Retinal pigment epithelial cell (primary cell): Measurements from ENCODE around the gene TNFSF15.

Experiments used
- DNase-seq: peaks from one replicate; pipeline ENCODE4 v3.0.0-alpha.2; 2010; ENCODE audit warnings: low read depth
- H3K4me3 ChIP-seq: 2 replicates; pipeline ENCODE4 v1.5.1; 2011; ENCODE audit warnings: mild to moderate bottlenecking, low read length, control low read depth, moderate library complexity
- TF ChIP-seq, protein P1 (sequence below): conservative IDR thresholded peaks from 2 replicates; pipeline ENCODE4 v1.5.1; 2011; ENCODE audit warnings: low read depth, low read length, control low read depth, inconsistent platforms

TNFSF15 gene

DNA sequence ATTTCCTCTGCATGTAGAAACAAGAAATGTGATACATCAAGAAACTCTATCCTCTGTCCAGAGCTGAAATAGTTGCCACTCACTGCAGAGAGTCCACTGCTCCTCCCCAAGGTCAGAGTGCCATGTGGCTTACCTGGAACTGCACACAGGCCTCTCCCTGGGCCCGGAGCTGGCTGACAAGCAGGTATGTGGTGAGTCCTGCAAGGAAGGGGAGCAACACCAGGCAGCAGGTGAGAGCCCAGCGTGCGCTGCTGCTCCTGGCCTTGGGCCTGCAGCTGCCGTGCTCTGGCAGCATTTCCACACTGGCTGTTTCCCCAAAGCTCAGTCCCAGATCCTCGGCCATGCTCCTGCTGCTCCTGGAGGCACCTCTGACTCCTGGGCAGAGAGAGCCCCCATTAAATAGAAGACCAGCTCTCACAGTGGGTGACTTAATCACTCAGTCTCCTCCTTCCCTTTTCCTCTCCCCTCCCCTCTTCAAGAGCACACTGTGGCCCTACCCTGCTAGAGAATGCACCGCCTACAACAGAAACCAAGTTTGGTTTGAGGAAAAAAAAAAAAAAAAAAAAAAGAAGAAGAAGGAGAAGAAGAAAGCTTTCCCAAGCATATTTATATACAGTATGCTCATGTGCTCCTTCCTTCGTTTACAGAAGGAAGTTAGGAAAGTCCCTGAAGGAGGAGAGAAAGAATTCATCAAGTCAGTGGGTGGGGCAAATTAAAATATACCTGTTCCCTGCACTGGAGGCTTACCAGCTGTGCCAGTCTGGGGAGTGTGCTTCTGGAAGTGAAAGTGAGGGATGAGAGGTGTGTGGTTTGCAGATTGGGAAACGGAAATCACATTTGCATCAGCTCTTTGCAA is at the start of gene TNFSF15:
TSS of gene TNFSF15 (minus strand) at position 370 of the 856 bp plus-strand sequence. CDS start at position 343, 27 bp downstream.
- TF ChIP-seq, protein P1, sequence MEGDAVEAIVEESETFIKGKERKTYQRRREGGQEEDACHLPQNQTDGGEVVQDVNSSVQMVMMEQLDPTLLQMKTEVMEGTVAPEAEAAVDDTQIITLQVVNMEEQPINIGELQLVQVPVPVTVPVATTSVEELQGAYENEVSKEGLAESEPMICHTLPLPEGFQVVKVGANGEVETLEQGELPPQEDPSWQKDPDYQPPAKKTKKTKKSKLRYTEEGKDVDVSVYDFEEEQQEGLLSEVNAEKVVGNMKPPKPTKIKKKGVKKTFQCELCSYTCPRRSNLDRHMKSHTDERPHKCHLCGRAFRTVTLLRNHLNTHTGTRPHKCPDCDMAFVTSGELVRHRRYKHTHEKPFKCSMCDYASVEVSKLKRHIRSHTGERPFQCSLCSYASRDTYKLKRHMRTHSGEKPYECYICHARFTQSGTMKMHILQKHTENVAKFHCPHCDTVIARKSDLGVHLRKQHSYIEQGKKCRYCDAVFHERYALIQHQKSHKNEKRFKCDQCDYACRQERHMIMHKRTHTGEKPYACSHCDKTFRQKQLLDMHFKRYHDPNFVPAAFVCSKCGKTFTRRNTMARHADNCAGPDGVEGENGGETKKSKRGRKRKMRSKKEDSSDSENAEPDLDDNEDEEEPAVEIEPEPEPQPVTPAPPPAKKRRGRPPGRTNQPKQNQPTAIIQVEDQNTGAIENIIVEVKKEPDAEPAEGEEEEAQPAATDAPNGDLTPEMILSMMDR = no peak
- H3K4me3 ChIP-seq = no peak within 1 kb of the TSS
- no peak for DNase-seq

DNA sequence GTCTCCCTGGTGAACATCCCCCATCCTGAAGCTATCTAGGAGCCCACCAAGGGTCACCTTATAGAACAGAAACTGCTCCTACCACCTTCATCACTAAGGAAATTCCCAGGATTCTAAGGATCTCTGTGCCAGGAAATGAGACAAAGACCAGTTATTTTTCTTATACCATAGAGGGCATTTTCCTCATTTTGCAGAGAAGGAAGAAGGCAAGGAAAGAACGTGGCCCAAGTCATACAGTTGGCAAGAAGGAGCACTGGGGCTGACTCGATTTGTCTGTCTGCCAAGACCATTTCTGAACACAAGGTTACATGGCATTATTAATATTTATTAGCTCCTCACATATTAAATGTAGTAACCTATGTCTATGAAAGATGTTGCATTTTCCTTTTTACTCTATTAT is 49.6 kb upstream of the TNFSF15 start:
- no peak overlapping the region for H3K4me3 ChIP-seq
- TF ChIP-seq, protein P1 = no peak
- DNase-seq = no peak

DNA sequence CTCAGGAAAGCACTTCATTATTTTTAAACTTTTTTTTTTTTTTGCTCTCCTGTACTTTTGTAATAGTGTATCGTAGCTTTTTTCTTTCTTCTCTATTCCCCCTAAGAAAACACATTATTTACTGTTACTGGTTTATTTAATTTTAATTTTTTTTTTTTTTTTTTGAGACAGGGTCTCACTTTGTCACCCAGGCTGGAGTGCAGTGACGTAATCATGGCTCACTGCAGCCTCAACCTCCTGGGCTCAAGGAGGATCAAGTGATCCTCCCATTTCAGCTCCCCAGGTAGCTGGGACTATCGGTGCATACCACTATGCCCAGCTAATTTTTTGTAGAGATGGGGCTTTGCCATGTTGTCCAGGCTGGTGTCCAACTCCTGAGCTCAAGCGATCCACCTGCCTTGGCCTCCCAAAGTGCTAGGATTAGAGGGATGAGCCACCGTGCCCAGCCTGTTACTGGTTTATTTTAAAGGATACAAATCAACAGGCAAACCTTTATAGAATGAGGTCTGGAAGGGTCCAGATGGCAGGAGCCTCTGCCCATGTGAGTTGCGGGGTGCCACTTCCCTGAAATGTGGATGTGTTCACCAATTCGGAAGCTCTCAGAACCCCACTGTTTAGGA is 49.0 kb upstream of the TNFSF15 start:
- DNase-seq = no peak
- TF ChIP-seq, protein P1 = no peak
- no peak overlapping the region for H3K4me3 ChIP-seq

DNA sequence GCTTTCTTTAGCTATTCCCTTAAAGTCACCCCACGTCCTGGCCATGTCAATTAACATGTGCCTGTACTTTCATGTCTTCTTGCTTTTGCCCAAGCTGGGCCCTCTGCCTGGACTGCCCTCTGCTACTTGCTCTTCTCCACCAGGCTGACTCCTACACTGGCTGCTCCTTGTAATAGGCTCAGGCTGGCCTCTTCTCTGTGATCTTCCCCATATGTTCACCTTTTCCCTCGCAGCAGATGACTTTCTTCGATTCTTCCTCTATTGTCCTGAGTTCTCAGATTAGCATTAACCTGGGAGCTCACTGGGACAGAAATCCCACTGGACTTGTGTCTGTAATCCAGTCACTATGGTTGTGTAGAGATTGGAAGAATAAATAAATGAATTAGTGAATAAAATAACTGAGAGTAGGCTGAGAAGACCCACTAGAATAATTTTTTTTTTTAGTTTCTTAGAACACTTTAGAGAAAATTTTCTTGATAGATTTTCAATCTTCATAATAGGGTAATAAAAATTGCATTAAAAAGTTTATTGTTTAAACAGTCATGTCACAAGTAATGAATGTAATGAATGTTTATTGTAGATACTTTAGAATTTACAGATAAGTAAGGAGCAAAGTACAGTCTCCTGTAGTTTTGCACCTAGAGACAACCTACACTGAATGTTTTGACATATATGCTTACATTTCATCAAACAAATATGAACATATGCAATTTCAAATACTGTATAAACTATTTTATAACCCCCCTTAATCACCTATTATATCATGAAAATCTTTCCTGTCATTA is 47.4 kb upstream of the TNFSF15 start:
- TF ChIP-seq, protein P1 = no peak
- no peak for DNase-seq
- no peak overlapping the region for H3K4me3 ChIP-seq

DNA sequence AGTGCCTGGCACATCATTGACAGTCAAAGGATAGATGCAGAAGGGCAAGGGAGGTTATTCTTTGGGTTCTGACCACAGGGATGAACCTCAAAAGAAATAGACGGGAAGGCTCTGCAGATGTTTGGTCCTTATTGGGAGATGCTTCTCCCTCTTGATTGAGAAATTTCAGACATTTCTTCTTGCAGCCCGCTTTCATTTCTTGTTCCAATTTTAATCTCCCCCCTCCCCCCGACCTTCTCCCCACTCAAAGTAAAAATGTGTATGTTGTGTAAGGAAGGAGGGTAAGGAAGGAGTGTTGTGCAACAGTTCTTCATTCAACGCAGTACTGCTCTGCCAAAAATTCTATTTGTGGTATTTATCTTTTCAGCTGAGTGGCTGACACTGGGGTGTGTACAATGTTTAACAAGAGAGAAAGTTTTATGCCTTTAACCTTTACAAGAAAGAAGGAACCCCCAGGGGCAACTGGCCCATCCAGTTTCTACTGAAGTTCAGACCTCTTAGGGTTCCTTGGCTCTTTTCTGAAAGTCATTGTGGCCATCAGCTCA is 46.3 kb upstream of the TNFSF15 start:
- no peak for DNase-seq

DNA sequence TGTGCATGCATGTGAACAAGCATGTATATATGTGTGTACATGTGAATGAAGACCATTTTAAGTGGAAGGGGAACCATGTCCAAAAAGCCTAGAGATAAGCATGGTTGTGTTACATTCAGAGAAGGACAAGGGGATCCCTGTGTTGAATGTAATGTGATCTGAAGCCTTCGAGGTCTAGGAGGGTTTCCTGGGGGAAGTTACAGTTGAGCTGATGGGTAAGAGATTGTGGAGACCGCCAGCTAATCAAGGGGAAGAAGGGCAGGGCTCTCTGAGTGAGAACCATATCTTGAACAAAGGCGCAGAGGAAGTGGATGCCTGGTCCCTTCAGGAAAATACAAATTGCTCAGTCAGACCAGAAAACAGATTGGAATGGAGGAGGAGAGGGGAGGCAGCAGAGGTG is 45.5 kb upstream of the TNFSF15 start:
- no peak overlapping the region for H3K4me3 ChIP-seq
- DNase-seq = no peak
- TF ChIP-seq, protein P1 = no peak

More for the DNA sequence above, 46.3 kb upstream of the TNFSF15 start:
- no peak overlapping the region for H3K4me3 ChIP-seq
- TF ChIP-seq, protein P1 = no peak
